RCC 7860 (cell line): ENCODE measurements around the gene PDIA4.
"Not testable (repeated sequence)": the region's sequence is repeated elsewhere in the genome, so short reads cannot be mapped to it uniquely, and the experiment has no call there.

Source experiments
- DNase-seq: peaks from one replicate; pipeline ENCODE4 v3.0.0-alpha.2; 2015; ENCODE audit warnings: low spot score
- FAIRE-seq: peaks from 2 replicates; lab custom pipeline; 2012; peaks lifted over from hg19 to GRCh38; lab: Jason Lieb, UNC

The PDIA4 gene

DNA sequence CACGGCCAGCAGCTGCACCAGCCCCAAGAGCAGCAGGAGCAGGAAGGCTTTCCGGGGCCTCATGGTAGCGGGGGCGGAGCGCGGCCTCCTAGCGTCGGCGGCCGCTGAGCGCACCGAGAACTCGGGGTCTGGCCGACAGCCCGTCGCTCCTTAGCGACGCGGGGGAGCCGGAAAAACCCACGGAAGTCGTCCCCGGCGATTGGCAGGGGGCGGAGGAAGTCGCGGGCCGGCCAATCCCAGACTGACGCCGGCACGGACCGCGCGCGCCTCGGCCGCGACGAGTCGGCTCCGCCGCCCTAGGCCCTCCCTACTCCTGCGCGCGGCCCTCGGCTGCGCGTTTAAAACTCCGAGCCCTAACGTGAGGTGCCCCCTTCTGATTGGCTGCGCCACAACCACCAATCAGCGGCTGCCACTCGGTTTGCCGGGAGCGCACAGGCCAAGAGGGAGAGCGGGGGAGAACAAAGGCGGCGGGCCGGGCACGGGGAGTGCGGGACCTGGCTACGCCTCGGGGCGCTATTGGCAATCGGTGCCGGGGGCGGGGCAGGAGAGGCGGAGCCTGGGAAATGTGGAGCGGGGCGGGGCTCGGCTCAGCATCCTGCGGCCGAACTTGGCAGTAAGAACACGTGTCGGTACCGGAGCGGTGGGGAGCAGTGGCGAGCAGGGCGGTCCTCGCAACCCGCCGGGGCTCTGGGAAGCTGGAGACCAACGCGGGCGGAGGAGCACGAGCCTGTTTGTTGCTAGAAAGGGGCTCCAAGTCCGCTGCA is at the start of gene PDIA4:
Gene PDIA4, minus strand, starts transcription at position 160 of the 764 bp plus-strand sequence. Its CDS starts 97 bp downstream, at position 63.
- FAIRE-seq, result peak; percentile 93

DNA sequence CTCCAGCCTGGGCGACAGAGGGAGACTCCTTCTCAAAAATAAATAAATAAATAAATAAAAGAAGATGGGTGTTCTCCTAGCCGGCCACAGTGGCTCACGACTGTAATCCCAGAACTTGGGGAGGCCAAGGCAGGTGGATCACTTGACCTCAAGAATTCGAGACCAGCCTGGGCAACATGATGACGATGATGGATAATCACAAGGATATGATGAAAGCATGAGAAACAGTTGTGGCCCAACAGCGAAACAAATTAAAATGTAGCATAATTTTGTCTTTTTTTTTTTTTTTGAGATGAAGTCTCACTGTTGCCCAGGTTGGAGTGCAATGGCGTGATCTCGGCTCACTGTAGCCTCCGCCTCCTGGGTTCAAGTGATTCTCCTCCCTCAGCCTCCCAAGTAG is 49.3 kb upstream of the PDIA4 start:
- no peak for FAIRE-seq
- DNase-seq, result no peak

More for the DNA sequence above, at the start of gene PDIA4:
- peak; percentile 99 for DNase-seq

- DNase-seq (no peak), FAIRE-seq (no peak)
These were observed 47.0 kb upstream of the PDIA4 start for GRCh38 chr7:149075286-149075685.

DNA sequence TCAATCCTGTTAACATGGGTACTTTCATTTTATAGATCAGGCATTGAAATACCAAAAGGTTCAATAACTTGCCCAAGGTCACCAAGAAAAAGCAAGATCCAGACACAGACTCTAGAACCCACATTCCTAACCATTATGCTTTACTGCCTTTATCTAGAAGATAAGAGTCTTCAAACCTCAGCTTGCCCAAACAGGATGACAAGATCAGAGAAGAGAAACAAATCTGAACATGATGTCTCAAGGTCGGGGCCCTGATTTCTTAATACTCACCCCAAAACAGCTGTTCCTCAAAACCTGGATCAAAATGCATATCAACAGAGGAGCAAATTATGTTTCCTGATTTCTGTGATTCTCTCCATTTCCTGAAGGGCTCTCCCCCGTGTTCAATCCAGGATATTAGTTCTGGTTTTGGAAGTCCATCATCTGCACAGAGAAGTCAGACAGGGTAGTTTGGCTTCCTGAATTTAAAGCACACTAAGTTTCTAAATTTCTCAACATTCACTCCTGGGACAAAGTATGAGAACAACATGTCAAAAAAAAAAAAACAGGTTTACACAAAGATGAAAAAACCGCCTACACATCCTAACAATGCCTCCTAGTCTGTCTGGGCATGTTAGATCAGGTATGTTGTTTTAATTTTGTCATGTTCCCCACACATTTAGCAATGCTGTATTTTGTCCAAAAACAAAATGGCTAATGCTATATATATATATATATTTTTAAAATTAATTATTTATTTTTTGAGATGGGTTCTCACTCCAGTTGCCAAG is 46.0 kb upstream of the PDIA4 start:
- DNase-seq (no peak), FAIRE-seq (no peak)

DNA sequence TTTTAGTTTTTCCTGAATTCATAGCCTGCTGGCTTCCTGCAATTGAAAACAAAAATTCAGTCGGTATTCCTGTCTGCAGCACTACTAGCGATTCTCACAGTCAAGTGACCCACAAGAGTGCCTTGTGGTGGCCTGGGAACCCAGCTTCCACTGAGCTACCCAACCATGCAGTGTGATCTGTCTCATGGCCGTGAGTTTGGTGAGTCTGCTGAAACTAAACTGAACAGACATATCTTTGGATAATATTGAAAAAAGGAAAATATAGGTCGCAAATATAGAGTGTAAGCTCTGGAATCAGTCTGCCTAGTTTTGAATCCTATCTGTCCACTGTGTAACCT is 44.1 kb upstream of the PDIA4 start:
- no peak for DNase-seq
- no peak for FAIRE-seq

DNA sequence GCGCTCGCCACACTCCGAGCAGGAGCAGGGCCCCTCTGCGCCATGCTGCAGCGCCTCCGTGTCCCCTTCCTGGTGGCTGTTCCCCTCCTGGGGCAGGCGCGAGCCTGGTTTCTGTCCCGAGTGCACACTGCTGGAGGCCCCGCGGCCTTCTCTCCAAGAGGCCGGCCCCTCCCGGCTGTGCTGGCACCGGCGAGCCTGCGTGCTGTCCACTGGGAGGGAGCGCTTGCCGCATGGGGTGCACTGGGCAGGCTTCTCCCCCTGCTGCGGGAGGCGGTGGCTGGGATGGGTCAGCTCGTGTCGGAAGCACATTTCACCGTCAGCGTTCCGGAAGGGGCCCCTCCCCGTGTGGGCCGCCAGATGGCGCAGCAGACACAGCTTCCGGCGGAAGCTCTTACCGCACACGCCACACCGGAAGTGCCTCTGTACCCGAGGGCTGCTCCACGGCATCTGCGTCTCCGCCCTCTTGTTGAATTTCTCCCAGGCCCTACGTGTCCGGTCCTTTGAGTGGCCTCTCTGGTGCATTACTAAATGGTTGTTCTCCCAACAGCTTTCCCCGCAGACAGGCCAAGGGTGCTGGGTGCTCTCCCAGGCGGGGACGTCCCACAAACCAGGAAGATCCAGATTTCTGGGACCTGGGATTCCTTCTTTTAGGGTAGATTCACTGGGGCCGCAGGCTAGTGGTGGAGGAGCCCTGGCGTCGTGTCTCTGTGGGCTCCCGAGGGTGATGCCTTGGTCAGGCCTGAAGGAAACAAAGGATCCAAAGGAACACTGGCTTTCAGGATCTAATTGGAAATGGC is 43.5 kb upstream of the PDIA4 start:
- FAIRE-seq, result no peak
- DNase-seq, result no peak

DNA sequence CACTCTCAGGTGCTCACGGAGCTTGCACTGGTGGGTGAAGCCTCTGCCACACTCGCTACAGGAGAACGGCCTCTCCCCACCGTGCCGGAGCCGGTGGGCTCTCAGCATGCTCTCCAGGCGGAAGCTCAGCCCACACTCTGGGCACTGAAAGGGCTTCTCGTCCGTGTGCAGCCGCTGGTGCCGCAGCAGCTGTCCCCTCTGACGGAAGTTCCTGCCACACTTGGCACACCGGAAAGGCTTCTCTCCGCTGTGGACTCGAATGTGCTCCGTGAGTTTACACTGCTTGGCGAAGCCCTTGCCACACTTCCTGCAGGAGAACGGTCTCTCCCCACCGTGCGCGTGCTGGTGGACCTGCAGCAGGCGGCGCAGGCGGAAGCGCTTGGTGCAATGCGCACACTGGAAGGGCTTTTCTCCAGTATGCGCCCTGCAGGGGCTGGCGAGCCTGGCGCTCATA is 42.9 kb upstream of the PDIA4 start:
- no peak for DNase-seq
- no peak for FAIRE-seq

DNA sequence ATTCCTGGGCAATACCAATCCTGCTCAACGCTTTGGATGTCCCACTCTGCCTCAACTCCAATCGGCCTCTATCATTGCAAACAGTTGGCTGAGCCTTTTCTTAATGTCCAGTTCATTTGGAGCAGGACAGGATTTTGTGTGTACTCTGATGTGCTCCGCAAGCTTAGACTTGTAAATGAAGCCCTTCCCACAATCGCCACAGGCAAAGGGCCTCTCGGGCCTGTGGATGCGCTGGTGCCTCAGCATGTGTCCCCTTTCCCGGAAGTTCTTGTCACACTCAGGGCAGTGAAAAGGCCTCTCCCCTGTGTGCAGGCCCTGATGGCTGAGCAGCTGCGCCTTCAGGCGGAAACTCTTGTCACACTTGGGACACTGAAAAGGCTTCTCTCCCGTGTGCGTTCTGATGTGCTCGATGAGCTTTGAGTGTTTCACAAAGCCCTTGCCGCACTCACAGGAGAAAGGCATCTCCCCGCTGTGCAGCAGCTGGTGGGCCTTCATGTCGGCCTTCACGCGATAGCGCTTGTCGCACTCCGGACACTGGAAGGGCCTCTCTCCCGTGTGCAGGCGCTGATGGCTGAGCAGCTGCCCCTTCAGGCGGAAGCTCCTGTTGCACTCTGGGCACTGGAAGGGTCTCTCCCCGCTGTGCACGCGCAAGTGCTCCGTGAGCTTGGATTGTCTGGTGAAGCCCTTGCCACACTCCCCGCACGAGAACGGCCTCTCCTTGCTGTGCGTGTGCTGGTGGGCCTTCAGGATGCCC is 42.2 kb upstream of the PDIA4 start:
- no peak for FAIRE-seq

GRCh38 chr7:149067869-149068268 is 39.6 kb upstream of the PDIA4 start:
- no peak for FAIRE-seq
- DNase-seq, result no peak

More for the DNA sequence above, 42.2 kb upstream of the PDIA4 start:
- no peak for DNase-seq

GRCh38 chr7:149063476-149063875 is 35.2 kb upstream of the PDIA4 start:
- DNase-seq (no peak), FAIRE-seq (no peak)

- FAIRE-seq, DNase-seq: not testable (repeated sequence)
These were observed 34.1 kb upstream of the PDIA4 start for GRCh38 chr7:149062217-149062899.

GRCh38 chr7:149060156-149060555 is 31.9 kb upstream of the PDIA4 start:
- FAIRE-seq (no peak), DNase-seq (no peak)

DNA sequence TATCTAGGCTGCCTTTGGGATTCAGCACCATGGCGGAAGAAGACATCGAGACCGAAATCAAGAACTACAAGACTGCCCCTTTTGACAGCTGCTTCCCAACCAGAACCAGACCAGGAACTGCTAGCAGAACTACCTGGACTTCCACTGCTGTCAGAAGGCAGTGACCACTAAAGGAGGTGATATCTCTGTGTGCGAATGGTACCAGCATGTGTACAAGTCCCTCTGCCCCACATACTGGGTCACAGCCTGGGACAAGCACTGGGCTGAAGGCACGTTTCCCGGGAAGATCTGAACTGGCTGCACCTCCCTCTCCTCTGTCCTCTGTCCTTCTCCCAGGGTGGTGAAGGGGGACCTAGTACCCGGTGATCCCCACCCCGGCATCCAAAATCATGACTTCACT is 25.6 kb upstream of the PDIA4 start:
- DNase-seq (no peak), FAIRE-seq (no peak)

DNA sequence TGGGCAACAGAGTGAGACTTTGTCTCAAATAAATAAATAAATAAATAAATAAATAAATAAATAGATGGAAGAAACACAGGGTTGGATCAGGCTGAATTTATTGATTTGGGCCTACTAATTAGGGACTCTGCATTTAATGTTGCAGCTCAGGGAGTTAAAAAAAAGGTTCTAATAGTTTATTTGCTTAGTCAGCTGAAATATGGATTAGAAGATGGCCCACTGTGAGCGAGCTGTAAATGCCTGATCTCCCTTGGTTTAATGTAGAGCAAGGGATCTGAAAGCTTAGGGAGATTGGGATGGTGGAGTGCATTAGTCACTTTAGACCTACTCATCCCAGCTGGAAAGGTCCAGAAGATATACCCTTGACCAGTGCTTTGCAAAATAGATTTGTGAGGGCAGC is 25.1 kb upstream of the PDIA4 start:
- FAIRE-seq, result no peak
- no peak for DNase-seq

DNA sequence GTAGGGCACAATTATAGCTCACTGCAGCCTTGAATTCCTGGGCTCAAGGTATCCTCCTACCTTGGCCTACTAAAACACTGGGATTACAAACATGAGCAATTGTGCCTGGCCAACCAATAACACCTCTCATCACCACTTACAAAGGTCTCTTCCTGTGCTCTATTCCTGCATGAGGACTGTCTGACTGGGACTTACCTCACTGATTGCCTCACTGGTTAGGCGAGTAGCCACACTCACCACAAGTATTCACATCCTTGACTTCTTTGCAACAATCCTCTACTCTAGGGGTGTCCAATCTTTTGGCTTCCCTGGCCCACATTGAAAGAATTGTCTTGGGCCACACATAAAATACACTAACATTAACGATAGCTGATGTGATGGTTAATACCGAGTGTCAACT is 22.6 kb upstream of the PDIA4 start:
- FAIRE-seq (no peak), DNase-seq (no peak)

DNA sequence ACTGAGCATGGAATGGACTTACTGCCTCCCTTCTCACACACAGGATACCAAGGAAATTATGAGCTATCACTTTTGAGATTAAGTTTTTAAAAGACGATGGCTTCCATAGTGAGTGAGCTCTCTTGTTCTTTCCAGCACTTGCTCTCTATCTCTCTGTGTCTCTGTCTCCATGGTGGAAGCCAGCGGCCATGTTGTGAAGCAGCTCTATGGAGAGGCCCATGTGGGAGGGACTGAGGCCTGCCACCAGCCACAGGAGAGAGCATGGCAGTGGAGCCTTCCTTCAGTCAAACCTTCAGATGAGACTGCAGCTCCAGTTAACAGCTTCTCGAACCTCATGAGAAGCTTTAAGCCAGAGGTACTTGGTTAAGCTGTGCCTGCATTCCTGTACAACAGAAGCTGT is 20.5 kb upstream of the PDIA4 start:
- DNase-seq, result no peak
- FAIRE-seq, result no peak

DNA sequence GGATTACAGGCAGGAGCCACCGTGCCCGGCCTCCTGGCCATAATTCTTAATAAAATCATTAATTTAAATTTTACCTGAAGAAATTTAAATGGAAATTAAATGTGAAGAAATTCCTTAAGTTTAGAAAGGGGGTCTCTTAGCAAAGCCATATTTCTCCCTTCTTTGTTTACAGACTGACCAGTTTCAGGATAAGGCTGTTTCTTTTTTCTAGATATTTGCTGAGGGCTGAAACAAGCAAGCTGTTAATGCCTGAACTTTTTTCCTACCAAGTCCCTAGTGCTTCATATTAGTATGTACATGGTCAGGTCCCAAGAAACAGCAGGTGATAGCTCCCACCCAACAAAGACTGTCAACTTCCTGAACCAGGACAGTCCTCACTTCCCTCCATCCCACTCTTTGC is 18.1 kb upstream of the PDIA4 start:
- FAIRE-seq, result no peak
- no peak for DNase-seq

GRCh38 chr7:149043936-149044335 is 15.6 kb upstream of the PDIA4 start:
- no peak for FAIRE-seq
- no peak for DNase-seq

GRCh38 chr7:149041350-149041749 is 13.0 kb upstream of the PDIA4 start:
- no peak for FAIRE-seq
- no peak for DNase-seq

DNA sequence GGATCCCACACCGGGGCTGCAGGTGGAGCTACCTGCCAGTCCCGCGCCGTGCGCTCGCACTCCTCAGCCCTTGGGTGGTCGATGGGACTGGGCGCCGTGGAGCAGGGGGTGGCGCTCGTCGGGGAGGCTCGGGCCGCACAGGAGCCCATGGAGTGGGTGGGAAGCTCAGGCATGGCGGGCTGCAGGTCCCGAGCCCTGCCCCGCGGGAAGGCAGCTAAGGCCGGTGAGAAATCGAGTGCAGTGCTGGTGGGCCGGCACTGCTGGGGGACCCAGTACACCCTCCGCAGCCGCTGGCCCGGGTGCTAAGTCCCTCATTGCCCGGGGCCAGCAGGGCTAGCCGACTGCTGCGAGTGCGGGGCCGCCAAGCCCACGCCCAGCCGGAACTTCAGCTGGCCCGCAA is 10.3 kb upstream of the PDIA4 start:
- FAIRE-seq, result not testable (repeated sequence)

More for the DNA sequence above, 10.3 kb upstream of the PDIA4 start:
- DNase-seq, result not testable (repeated sequence)
